Esophagus mucosa (tissue), 1 donor: ENCODE results near the gene LRCH4. TPM values are rescaled to one million over a fixed set of nuclear protein-coding genes. Genes with fewer than 3 reads are reported as not detected.

ENCODE experiments used
- ATAC-seq: fragments of 200-7000 bp; cut with Tn5 transposase; one replicate; pipeline ENCODE4 v1.9.1; 2020
- total RNA-seq: library from RNA; stranded (reverse); gene quantifications from one replicate; pipeline ENCODE4 v1.2.4, GENCODE V29; 2023
- donor health status: DM: yes; HTN: yes; CAD: no.

LRCH4 gene
- total RNA-seq, 1 donor from 2014 or later, result 19.3 TPM

DNA sequence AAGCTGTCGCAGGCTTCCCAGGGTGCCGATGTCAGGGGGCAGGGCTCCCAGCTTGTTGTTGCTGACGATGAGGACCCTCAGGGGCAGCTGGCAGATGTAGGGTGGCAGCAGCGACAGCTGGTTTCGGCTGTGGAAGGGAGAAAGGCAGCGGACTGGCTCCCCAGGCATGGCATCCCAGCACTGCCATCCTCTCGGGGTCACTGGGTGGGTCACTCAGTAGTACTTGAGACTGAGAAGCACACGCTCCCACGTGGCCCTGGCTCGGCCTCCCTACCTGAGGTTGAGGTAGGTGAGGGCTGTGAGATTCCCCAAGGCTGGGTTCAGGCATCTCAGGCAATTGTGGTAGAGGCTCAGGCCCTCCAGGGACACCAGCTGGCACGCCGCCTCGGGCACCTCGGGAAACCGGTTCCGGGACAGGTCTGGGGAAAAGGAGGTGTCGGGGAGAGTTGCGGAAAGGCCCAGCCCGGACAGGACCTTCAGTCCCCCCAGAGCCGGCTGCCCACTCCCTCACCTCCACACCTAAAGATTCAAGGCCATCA, 3.8 kb downstream of the LRCH4 start:
- no peak for ATAC-seq

DNA sequence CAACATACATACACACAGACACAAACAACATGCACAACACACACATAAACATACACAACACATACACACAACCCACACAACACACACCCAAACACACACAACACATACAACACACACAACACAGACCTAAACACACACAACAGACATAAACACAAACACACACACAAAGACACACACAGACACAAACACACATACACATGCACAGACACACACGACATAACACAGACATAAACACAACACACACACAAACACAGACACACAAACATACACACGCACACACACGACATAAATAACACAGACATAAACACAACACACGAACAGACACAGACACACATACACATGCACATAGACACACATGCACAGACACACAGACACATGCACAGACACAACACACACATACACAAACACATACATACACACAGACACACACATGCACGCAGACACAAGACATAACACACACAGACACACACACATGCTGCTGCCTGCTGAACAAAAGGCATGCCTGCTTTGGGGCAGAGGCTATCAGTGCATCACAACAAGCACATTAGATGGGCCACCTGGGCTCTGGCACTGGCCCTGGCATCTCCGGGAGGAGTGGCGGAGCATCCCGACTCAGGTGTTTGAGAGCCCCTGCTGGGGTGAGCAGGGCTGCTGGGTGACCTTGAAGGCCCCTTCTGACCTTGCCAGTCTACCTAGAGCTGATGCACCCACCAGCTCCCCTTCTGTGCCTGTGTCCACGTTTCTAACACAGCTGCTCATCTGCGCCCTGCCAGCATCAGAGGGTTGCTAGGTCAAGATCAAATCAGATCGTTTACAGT, 5.3 kb downstream of the LRCH4 start:
- no peak for ATAC-seq

DNA sequence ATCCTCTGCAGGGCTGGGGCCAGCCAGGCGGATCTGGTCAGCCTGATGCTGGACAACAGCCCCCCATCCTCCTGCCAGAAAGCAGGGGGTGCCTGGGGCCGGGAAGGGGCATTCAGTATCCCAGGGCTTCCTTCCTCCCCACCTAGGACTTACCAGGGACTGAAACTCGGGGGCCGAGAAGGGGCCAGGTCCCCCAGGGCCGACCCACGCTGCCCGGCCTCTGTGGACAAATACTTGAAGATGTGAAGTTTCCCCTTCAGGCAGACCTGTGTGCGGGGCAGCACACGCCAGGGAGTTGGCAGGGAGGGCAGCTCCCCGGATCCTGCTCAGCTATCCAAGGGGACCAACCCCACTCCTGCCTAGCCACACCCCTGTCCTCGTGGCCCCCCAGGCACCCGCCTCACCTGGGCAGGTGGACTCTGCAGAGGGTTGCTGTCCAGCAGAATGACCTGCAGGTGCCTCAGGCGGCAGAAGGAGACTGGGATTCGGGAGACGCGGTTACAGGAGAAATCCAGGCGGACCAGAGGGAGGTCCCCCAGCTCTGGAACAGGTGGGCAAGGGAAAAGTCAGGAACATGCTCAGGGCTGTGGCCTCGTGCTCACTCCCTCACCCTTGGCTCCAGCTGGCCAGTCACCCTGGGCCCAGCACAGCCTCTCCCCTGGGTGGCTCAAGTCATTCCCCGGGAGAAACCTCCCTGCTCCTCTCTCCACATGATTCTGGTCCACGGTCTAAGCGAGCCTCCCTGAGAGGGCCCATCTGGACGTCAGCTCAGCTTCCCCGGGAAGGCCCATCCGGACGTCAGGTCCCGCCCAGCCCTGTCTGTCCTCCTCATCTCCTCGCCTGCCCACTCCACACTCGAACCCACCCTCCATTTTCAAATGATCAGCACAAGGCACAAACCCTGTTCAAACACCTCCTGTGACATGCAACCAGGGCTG, 7.4 kb downstream of the LRCH4 start:
- no peak for ATAC-seq

DNA sequence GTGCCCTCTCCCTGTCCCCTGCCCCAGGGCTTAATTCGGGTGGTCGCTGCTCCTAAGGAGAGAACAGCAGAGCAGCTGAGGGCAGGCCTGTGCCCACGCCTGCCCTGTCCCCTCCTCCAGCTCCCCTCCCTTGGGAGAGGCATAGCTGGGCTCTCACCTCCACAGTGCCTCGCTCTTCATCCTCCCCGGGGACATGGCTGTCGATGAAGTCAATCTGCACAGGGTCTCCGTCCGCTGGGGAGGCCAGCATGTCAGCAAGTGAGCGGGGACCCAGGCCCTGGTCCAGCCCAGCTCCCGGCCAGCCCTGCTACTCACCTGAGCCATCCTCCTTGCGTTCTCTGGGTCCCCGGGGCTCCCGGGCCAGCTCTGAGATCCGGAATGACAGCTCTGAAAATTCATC, 8.4 kb downstream of the LRCH4 start:
- no peak for ATAC-seq

DNA sequence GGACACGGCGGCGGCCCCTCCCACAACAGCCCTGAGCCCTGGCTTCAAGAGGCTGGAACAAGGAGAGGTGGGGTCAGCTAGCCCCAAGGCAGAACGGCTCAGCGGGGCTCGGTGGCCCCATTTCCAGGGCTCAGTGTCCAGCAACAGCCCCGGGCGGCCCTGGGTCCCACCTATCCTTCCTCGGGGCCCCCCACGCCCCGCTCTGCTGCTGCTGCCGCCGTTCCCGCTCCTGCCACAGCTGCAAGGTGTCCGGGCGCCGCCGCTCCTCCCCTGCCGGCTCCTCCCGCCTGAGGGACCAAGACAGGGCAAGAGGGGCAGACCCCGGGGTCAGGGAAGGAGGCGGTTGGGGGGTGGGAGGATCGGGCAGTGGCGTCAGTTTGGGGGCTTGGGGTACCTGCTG, 8.8 kb downstream of the LRCH4 start:
- ATAC-seq, result no peak

DNA sequence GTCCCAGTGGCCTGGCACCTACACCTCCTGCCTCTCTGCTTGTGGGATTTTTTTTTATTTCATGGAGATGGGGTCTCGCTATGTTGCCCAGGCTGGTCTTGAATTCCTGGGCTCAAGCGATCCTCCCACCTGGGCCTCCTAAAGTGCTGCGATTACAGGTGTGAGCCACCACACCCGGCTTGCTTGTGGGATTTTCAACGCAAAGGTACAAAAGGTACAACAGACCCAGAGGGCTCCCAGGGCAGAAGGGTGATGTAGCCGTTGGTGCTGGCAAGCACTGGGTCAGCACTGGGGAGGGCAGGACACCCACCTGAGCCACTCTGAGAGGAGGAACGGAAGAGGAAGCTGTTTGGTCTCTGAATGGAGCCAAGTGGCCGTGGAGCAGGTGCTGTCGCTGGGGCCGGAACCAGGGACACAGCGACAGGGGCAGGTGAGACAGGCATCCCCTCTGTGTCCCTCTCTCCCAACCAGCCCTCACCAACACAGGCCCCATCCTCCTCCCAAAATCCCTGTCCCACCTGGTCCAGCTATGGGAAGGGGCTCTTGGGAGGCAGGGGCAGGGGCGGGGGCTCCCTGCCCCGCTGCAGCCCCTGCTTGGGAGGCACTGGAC, 9.4 kb downstream of the LRCH4 start:
- ATAC-seq, result no peak

DNA sequence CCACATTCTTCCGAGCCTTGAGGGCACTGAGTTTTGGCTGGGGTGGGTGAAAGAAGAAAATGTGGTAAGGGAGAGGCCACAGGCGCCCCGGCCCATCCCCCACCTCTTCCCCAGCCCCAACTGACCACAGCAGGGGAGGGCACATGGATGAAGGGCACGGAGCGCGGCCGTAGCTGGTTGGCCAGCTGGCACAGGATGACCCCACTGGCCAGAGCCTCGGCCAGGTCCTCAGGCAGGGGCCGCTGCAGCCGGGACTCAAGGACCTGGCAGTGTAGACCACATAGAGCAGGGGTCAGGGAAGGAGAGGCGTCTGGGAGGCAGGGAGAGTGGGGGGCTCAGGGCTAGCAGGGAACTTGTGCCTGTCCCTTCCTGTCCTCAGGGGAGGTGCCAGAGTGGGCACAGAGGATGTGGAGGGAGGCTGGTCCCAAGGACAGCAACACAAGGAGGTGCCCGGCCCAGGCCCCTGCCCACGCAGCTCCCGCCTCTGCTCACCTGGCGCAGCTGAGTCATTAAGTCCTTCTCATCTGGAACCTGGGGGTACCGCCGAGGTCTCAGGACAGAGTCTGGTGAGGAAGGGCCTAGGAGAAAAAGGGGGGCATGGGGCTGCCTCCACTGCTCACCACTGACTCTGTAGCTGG, 10.1 kb downstream of the LRCH4 start:
- no peak for ATAC-seq

DNA sequence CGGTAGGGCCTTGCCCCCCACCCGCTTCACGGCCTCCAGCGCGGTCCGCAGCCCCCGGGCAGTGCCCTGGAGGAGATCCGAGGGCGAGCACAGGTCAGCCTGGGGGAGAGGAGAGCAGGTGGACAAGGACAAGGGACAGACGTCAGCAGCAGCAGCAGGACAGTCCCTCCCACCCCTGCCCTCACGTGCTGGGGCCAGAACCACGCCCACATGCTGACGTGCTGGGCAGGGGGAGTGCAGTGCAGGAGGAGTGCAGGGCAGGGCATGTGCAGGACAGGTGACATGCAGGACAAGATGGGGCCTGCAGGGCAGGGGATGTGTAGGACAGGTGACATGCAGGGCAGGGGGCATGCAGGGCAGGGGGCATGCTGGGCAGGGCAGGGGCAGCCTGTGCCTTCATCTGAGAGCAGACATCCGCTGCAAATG, 10.7 kb downstream of the LRCH4 start:
- peak; percentile 4 for ATAC-seq

DNA sequence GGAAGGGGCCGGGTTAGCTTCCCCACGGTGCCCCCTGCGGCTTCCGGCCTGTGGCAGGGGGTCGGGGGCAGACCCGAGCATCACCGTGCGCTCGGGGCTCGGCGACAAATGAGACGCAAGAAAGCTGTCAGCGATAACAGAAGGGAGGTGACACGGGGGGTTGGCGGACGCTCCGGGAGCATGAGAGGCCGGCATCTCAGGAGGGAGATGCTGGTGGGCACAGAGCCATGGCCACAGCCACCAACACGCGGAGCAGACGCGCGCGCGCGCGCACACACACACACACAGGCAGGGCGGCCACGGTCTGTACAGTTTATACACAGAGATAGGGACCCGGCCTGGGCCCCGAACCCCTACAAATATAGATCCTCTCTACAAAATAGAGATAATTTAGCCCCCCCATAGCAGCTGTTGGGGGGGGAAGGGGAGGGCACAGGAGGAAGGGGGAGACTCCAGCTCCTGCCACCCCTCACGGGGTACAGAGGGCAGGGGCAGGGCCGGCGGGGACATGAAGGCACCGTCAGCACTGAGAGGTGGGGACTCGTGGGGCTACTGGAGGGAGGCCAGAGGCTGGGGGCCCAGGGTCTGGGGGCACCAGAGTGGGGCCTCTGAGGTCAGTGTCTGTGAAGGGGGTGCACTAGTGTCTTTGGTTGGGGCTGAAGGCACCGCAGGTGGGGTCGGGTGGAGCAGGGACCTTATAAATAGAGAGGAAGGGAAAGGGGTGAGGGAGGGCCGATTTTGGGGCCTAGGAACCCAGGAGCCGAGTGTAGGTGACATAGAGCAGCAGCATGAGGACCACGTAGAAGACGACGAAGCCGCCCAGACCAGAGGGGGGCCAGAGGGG, 11.3 kb downstream of the LRCH4 start:
- ATAC-seq, result no peak

DNA sequence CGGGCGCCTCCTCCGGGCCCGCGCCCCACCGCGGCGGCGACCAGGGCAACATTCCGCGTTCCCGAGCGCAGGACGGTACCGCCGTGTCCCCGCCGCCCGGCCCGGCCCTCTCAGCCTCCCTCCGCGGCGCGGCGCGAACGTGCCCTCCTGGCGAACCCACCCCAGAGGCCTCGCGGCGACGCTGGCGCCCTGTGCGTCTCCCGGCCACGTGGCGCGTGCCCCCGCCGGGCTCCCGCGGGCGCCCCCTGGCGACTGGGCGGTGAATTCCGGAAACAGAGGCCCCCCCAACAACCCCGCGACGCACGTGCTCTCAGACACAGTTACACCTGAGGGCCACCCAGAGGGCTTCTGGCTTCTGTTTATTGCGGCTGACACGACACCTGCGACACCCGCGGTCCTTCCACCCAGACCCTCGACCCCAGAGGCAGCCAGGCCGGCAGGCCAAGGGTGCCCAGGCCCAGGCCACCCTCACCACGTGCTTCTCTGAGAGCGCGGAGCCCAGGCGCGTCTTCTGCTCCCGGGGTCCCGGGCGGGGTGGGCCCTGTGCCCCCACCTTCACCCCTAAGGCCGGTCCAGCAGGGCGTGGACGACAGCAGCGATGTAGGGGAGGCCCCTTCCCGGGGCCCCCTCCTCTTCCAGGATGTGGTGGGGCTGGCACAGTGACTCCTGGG, 12.1 kb downstream of the LRCH4 start, which contains the start of gene SAP25:
SAP25 (minus strand) TSS at position 210 of the 671 bp plus-strand sequence; CDS start at position 52, 158 bp downstream.
- ATAC-seq, result no peak

DNA sequence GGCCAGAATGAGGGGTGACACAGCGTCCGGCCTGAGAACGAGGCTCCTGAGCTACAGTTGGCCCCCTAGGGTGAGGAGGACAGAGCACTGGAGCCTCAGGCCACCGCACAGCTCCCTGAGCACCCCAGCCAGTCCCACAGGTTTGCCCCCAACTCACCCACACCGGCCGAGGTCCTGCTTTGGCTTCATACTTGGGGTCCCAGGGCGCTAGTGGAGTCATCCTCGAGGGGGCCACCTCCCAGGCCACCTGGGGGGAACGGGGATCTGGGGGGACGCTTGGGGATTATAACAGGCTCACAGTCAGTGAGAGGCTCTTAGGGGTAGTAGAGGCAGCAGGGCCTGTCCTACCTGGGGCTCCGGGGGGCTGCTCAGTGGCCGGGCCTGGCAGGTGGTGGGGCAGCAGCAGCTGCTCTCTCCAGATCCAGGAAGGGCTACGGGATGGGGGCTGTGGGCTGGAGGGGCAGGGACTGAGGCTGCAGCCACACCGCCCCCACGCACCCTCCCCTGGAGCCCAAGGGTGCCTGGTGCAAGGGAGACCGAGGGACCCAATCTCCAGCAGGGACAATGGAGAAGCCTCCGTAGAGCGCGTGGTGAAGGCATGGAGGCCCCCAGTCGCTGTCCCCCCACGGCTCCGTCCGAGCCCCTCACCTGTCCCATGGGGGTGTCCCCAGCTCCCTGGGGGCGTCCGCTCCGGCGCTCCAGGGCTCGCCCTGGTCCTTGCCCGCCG, 12.8 kb downstream of the LRCH4 start:
- no peak for ATAC-seq

DNA sequence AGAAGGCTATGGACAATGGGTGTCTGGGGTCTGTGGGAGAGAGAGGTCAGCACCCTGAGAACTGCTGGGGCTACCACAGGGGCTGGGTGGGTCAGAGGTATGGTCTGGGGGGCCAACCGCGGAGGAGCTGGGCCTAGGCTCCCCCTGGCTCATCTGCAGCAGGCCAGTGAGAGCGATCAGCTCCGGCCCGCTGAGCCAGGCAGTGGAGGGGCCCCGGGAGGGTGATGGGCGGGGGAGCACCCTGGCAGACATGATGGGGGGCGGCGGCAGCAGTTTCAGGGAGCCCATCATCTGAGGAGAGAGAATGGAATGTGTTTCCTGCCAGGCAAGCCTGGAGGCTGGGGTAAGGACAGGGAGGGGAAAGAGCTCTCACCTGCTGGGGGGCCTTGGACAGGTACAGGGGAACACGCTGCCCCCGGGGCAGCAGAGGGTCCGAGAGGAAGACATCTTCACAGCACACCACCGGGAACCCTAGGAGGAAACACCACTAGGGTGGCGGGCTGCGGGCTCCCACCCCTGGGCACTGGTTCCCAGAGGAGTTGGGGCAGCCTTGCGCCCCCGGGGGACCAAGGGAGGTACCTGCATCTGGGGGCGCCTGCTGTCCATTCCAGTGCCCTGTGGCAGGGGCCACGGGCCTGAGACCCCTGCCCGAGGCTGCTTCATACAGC, 13.5 kb downstream of the LRCH4 start:
- no peak for ATAC-seq

DNA sequence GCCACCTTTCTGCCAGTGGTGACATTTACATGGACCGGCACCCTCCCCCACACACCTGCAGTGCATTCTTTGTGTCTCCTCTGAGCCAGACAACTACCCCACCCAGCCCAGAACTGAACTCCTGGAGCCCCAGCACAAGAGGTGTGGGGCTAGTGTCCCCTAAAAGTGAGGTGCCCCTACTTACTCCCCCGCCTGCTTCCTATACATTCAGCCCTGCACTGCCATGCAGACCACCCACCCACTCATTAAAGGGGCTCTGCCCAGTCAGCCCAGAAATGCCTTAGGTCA, 14.2 kb downstream of the LRCH4 start:
- ATAC-seq, result no peak

DNA sequence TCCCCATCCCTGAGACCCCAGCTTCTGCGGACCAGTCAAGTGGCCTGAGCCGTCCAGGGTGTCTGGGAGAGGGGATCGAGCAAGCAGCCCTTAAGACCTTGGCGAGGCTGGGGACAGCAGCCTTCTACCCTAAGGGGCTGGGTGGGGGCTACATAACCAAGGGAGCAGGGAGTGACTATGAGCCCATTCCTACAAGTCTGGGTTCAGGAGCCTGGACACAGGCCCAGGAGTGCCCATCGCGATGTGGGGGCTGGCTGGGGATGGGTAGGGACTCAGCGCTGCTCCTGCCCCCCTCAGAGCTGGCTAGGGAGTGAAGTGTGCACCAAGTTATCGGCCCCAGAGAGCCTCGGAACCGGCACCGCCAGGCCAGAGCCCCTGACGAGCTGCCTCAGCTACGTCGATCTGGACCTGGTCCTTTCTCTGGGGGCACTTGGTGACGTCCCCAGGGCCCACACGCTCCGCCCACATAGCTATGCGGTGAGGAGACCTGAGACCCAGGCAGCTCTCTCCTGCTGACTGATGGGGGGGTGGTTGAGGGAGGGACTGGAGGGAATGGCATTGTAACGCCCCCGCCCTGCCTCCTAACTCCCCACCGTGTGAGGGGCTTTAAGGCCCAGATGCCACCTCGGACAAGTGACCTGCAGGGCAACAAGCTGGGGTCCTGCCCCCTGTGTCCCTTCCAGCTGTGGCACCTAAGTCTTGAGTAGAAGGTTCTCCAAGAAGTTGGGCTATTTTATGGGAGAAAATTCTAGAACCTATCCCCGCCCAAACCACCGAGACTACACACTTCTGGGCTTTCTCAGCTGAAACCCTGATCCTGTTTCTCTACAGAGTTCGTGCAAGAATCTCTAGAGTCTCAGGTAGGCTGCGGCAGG, 14.7 kb downstream of the LRCH4 start:
- ATAC-seq, result no peak

DNA sequence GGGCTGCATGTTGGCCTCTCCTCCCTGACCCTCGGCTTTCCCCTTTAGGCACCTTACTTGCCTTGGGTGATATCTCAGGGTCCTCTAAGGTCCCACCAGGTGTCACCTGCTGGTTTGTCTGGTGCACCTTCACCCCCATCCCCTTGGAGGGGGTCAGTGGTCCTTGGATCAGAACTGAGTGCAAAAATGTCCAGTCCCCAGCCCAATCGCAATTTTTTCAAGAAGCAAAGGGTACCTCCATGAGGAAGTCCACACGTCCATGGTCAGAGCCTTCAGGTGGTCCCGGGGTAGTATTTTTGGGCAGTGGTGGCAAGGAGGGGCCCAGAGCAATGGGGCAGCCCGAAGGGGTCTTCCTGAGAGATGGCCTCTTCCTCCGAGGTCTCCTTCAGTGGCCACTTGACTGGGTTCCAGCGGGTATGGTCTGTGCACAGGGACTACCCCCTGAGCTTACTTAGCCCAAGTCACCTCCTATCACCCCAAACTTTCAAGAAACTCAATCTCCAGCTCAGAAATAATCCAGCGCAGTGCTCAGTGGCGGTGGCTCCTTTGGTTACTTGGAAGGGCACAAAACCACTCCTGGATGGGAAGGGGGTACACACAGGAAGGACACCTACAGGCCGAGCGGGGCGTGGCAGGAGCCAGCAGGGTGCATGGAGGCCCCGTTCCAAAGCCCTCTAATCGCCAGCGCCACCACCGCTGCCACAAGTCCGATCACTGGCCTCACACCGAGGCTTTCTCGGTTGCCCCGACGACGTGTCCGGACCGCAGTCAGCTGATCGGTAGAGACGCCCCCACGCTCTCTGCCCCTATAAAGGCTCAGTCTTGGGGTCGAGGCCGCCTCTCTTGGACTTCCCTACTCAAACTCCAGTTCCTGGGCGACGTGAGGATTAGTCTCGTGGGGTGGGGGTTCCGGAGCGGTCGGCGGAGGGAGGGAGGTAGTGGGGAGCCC, 16.8 kb downstream of the LRCH4 start:
- ATAC-seq, result peak; percentile 33

DNA sequence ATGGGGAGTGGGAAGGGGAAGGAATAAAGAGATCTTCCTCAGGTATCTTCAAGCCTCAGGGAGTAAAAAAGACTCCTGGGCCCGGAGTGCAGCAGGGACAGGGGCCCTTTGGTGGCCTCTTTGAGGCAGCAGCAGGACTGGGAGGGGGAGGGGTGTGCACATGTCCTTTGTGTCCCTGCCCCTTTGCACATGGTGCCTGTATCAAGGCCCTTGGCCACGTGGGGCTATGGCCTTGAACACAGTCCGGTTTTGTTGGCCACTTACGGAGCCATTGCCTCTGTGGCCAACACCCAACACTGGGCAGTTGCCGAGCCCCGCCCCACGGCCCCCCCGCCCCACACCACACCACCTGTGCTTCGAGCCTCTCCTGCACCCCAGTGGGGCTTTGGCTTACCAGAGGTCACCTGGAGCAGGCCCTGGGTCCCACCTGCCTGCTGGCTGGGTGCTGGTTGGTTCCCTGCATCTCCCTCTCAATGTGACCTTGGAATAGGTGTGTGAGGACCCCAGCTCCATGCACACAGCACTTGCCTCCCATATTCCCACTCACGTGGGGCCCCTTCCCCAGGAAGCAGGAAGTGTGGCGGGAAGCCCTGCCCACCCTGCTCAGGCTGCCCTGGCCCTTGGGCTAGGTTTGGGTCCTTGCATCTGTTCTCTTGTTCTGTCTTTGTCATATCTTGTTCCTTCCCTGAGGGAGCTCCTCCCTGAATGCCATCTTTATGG, 17.6 kb downstream of the LRCH4 start:
- ATAC-seq, result no peak

DNA sequence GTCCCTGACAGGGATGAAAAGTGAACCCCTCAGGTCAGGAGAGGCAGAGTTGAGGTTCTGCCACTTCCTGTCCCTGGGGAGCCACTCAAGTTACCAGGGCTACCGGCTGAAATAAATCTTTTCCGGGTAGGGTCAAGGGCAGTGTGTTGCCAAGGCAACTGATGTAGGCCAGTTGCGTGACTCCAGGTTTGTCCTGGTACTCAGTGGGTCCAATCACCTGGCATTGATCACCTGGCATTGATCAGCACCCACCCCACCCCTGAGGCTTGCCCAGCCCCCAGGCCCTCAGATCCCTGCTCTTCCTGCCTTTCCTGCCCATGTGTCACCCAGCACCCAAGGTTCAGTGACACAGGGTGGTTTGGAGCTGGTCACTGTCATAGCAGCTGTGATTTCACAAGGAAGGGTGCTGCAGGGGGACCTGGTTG, 18.2 kb downstream of the LRCH4 start:
- no peak for ATAC-seq
